HEK293 (cell line): ENCODE data around the gene HOXB7.

Experiments
- CTCF ChIA-PET: fragments of 350-600 bp; formaldehyde crosslinking; extraction: SDS; loops from one replicate; lab custom pipeline; 2021; ENCODE audit warnings: antibody characterized with exemption; lab: Yijun Ruan, JAX
- POLR2A ChIA-PET: fragments of 300-600 bp; formaldehyde crosslinking; extraction: SDS; loops from one replicate; lab custom pipeline; 2020; ENCODE audit warnings: antibody characterized with exemption, inconsistent platforms; lab: Yijun Ruan, JAX
- H3K27ac ChIP-seq: fragments of 200-500 bp; sonication (Bioruptor generic); 2 replicates; pipeline ENCODE4 v1.5.1; 2014; ENCODE audit warnings: low read depth, low read length, control low read depth, inconsistent platforms; ENCODE audit errors: extremely low read depth
- H3K36me3 ChIP-seq, 2 experiments: fragments of 200-500 bp in 1 of 2; sonication (Bioruptor generic) in 1 of 2; 1 replicate in 1 of 2; 2 replicates in 1 of 2; pipeline ENCODE4 v1.5.1; 2014 to 2017; ENCODE audit warnings: inconsistent platforms in 2 of 2, low read length in 2 of 2; ENCODE audit not compliant: control insufficient read depth in 2 of 2, insufficient read depth in 1 of 2
- H3K4me1 ChIP-seq: fragments of 200-500 bp; sonication (Bioruptor generic); 2 replicates; pipeline ENCODE4 v1.5.1; 2014; ENCODE audit warnings: mild to moderate bottlenecking, low read length, inconsistent platforms; ENCODE audit not compliant: control insufficient read depth, insufficient read depth
- H3K4me3 ChIP-seq: 2 replicates; pipeline ENCODE4 v1.5.1; 2011; ENCODE audit warnings: low read depth, mild to moderate bottlenecking, control low read depth, low read length, moderate library complexity
- H3K9me3 ChIP-seq: fragments of 200-500 bp; sonication (Bioruptor generic); 2 replicates; pipeline ENCODE4 v1.5.1; 2014; ENCODE audit warnings: low read depth, low read length, inconsistent platforms; ENCODE audit not compliant: control insufficient read depth, insufficient read depth
- GLIS1 ChIP-seq: fragments of 450-650 bp; formaldehyde crosslinking; IDR thresholded peaks from 2 replicates; pipeline ENCODE4 v1.5.1; 2016; ENCODE audit warnings: missing biosample characterization, missing genetic modification characterization
- IKZF3 ChIP-seq: fragments of 450-650 bp; IDR thresholded peaks from 2 replicates; pipeline ENCODE4 v1.5.0; 2018; ENCODE audit warnings: missing biosample characterization, mild to moderate bottlenecking, missing genetic modification characterization, moderate library complexity
- KLF16 ChIP-seq: fragments of 450-650 bp; formaldehyde crosslinking; IDR thresholded peaks from 2 replicates; pipeline ENCODE4 v1.5.1; 2017; ENCODE audit warnings: missing biosample characterization, missing genetic modification characterization
- PRDM1 ChIP-seq: fragments of 450-650 bp; formaldehyde crosslinking; IDR thresholded peaks from 2 replicates; pipeline ENCODE4; 2016; ENCODE audit warnings: missing biosample characterization, missing genetic modification characterization
- PRDM2 ChIP-seq: fragments of 450-650 bp; formaldehyde crosslinking; IDR thresholded peaks from 2 replicates; pipeline ENCODE4 v1.5.1; 2016; ENCODE audit warnings: missing biosample characterization, missing genetic modification characterization, borderline replicate concordance
- PRDM4 ChIP-seq: fragments of 450-650 bp; formaldehyde crosslinking; IDR thresholded peaks from 2 replicates; pipeline ENCODE4 v1.5.1; 2017; ENCODE audit warnings: missing biosample characterization, missing genetic modification characterization
- SP2 ChIP-seq: fragments of 450-650 bp; formaldehyde crosslinking; IDR thresholded peaks from 2 replicates; pipeline ENCODE4 v1.5.1; 2016; ENCODE audit warnings: missing biosample characterization, missing genetic modification characterization
- SP7 ChIP-seq: fragments of 450-650 bp; formaldehyde crosslinking; IDR thresholded peaks from 2 replicates; pipeline ENCODE4 v1.5.1; 2016; ENCODE audit warnings: missing biosample characterization, missing genetic modification characterization
- WT1 ChIP-seq: fragments of 450-650 bp; formaldehyde crosslinking; IDR thresholded peaks from 2 replicates; pipeline ENCODE4 v1.5.1; 2016; ENCODE audit warnings: missing biosample characterization, missing genetic modification characterization
- ZNF155 ChIP-seq: fragments of 450-650 bp; formaldehyde crosslinking; IDR thresholded peaks from 2 replicates; pipeline ENCODE4 v1.5.1; 2016; ENCODE audit warnings: missing biosample characterization, missing genetic modification characterization
- ZNF19 ChIP-seq: fragments of 450-650 bp; formaldehyde crosslinking; IDR thresholded peaks from 2 replicates; pipeline ENCODE4; 2016; ENCODE audit warnings: missing biosample characterization, missing genetic modification characterization, low read depth
- ZNF24 ChIP-seq: fragments of 450-650 bp; formaldehyde crosslinking; IDR thresholded peaks from 2 replicates; pipeline ENCODE4 v1.5.1; 2016; ENCODE audit warnings: missing biosample characterization, missing genetic modification characterization
- ZNF311 ChIP-seq: fragments of 450-650 bp; formaldehyde crosslinking; IDR thresholded peaks from 2 replicates; pipeline ENCODE4 v1.5.1; 2017; ENCODE audit warnings: missing biosample characterization, missing genetic modification characterization, borderline replicate concordance
- ZNF341 ChIP-seq: fragments of 450-650 bp; formaldehyde crosslinking; IDR thresholded peaks from 2 replicates; pipeline ENCODE4; 2016; ENCODE audit warnings: low read depth, missing biosample characterization, missing genetic modification characterization
- ZNF362 ChIP-seq: fragments of 450-650 bp; formaldehyde crosslinking; IDR thresholded peaks from 2 replicates; pipeline ENCODE4 v1.5.1; 2016; ENCODE audit warnings: missing biosample characterization, missing genetic modification characterization
- ZNF366 ChIP-seq: fragments of 450-650 bp; formaldehyde crosslinking; conservative IDR thresholded peaks from 2 replicates; pipeline ENCODE4 v1.5.1; 2016; ENCODE audit warnings: missing biosample characterization, missing genetic modification characterization
- ZNF426 ChIP-seq: fragments of 450-650 bp; formaldehyde crosslinking; IDR thresholded peaks from 2 replicates; pipeline ENCODE4 v1.5.1; 2017; ENCODE audit warnings: missing biosample characterization, missing genetic modification characterization, mild to moderate bottlenecking, inconsistent platforms, moderate library complexity
- ZNF501 ChIP-seq: fragments of 450-650 bp; formaldehyde crosslinking; IDR thresholded peaks from 2 replicates; pipeline ENCODE4 v1.5.1; 2016; ENCODE audit warnings: missing biosample characterization, missing genetic modification characterization
- ZNF561 ChIP-seq: fragments of 450-650 bp; IDR thresholded peaks from 2 replicates; pipeline ENCODE4 v1.5.1; 2018; ENCODE audit warnings: missing biosample characterization, missing genetic modification characterization, borderline replicate concordance
- ZNF596 ChIP-seq: fragments of 450-650 bp; IDR thresholded peaks from 2 replicates; pipeline ENCODE4 v1.5.0; 2018; ENCODE audit warnings: missing biosample characterization, mild to moderate bottlenecking, missing genetic modification characterization, moderate library complexity
- ZNF629 ChIP-seq: fragments of 450-650 bp; formaldehyde crosslinking; IDR thresholded peaks from 2 replicates; pipeline ENCODE4 v1.5.1; 2017; ENCODE audit warnings: missing biosample characterization, missing genetic modification characterization
- ZNF654 ChIP-seq: fragments of 450-650 bp; formaldehyde crosslinking; IDR thresholded peaks from 2 replicates; pipeline ENCODE4 v1.5.1; 2016; ENCODE audit warnings: low read depth, missing biosample characterization, missing genetic modification characterization
- ZNF677 ChIP-seq: fragments of 450-650 bp; IDR thresholded peaks from 2 replicates; pipeline ENCODE4 v1.5.0; 2018; ENCODE audit warnings: missing biosample characterization, mild to moderate bottlenecking, missing genetic modification characterization, moderate library complexity
- ZNF747 ChIP-seq: fragments of 450-650 bp; formaldehyde crosslinking; IDR thresholded peaks from 2 replicates; pipeline ENCODE4 v1.5.1; 2016; ENCODE audit warnings: missing biosample characterization, missing genetic modification characterization
- ZSCAN23 ChIP-seq: fragments of 450-650 bp; formaldehyde crosslinking; IDR thresholded peaks from 2 replicates; pipeline ENCODE4 v1.5.1; 2016; ENCODE audit warnings: missing biosample characterization, missing genetic modification characterization
- TF ChIP-seq, protein P1 (sequence below): fragments of 450-650 bp; formaldehyde crosslinking; IDR thresholded peaks from 2 replicates; pipeline ENCODE4 v1.5.1; 2016; ENCODE audit warnings: missing biosample characterization, missing genetic modification characterization

Gene HOXB7

DNA sequence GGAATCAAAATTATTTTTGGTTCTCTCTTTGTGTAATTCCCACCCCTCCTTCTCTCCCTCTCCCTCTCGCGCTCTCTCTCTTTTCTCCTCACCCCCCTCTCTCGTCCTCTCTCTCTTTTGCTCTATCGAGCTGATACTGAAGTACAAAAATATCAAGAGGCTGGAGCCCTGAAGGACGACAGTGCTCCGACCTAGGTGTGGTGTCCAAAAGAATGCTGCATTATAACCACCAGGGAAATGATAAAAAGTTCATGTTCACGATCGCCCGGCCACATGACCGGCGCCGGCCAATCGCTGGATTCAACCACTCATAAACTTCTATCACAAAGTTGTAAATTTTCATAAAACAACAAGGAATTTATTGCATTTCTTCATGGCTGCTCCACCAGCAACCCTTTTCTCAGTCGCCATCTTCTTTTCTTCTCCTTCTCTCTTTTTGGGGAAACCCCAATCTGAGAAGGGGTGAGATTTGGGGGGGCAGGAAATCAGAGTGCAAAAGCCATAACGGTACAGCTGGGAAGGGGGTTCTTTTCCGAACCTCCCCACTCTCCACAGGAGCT, 6.0 kb downstream of the HOXB7 start, which contains the start of gene HOXB6 (continued):
- TF ChIP-seq PRDM2 (tag by site-specific recombination): no peak
- peak; percentile 95 for TF ChIP-seq ZNF596 (tag by site-specific recombination)
- no peak for TF ChIP-seq ZNF747 (tag by site-specific recombination)
- 0 out of 2 replicates have a peak, but pooled peaks have one; percentile 34 for TF ChIP-seq ZSCAN23 (tag by site-specific recombination)
- no peak for TF ChIP-seq ZNF19 (tag by site-specific recombination)
- TF ChIP-seq ZNF677 (tag by site-specific recombination): no peak
- no peak for TF ChIP-seq ZNF155 (tag by site-specific recombination)
- no peak for TF ChIP-seq WT1 (tag by site-specific recombination)
- TF ChIP-seq ZNF561 (tag by site-specific recombination): no peak
- TF ChIP-seq ZNF426 (tag by site-specific recombination): no peak
- no peak for TF ChIP-seq ZNF311 (tag by site-specific recombination)
- peak; percentile 94 for TF ChIP-seq PRDM1
- TF ChIP-seq, protein P1, sequence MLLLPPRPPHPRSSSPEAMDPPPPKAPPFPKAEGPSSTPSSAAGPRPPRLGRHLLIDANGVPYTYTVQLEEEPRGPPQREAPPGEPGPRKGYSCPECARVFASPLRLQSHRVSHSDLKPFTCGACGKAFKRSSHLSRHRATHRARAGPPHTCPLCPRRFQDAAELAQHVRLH (tag by site-specific recombination): no peak
- TF ChIP-seq ZNF341 (tag by site-specific recombination): peak; percentile 75
- TF ChIP-seq PRDM4 (tag by site-specific recombination): 0 out of 2 replicates have a peak, but pooled peaks have one; percentile 9
- TF ChIP-seq, all 188 proteins: peak for 18

DNA sequence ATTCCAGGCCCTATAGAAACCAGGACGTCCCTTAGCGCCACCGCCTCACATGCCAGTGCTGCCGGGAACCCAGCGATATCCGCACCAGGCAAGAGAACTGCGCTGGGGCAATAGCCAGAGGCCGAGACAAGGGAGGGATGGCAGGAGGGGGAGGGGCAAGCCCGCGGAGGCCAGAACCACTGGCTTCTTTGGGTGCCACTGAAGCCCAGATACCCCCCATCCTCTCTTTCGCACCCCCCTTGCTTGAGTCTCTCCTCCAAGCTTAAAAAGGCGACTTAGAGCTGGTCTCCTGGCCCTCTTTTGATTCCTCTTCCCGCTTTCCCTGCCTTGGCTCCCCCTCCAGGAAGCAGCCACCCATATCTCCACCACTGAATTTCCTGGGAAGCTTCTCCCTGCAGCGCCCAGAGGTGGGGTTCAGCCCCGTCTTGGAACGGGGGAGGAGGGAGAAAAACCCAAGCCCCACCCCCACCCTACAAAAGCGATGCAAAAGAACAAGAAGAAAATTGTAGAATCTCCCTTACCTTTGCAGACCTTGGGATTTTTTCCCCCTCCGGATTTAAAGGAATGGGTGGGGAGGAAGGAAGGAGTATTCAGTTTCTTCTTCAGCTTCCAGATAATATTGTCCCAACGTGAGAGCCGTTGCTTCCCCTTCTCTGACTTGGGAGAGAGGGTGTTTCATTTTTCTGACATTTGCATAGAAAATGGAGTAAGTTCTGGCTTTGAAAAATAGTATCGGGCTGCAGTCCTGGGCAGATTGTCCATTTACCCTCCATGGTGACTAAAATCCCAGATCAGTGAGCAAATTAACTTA, 6.7 kb downstream of the HOXB7 start:
- H3K4me3 ChIP-seq: peak overlapping the region; percentile 57
- ChIA-PET CTCF (interaction anchor here (0.6 to 0.9 kb wide), 6 partner anchors 22 to 1913 kb away, joined by 3 to 5 read pairs (median 4); no protein-coding TSS in a partner anchor), POLR2A (interaction anchor here (0.6 to 1.2 kb wide), 6 partner anchors 12 to 968 kb away, joined by 3 to 8 read pairs (median 5); no protein-coding TSS in a partner anchor)
- H3K36me3 ChIP-seq: peaks cover 7 to 15% of the 10 kb centered on the region in 2 experiments
- H3K9me3 ChIP-seq: no peaks in the 10 kb centered on the region
- H3K27ac ChIP-seq: peak overlapping the region; percentile 86
- H3K4me1 ChIP-seq: peaks cover 41% of the 10 kb centered on the region
- TF ChIP-seq ZNF366 (tag by site-specific recombination) (peak; percentile 42; the same call in 1 of the 2 replicates), KLF16 (peak; percentile 49; the same call in 1 of the 2 replicates), SP7 (tag by site-specific recombination) (peak; percentile 55; the same call in 1 of the 2 replicates), SP2 (peak; percentile 67), ZNF501 (peak; percentile 26; the same call in 1 of the 2 replicates), ZNF629 (tag by site-specific recombination) (peak; percentile 43; the same call in 1 of the 2 replicates), IKZF3 (tag by site-specific recombination) (peak; percentile 83), ZNF362 (tag by site-specific recombination) (no peak), ZNF24 (peak; percentile 17; the same call in 1 of the 2 replicates), GLIS1 (tag by site-specific recombination) (peak; percentile 32; the same call in 1 of the 2 replicates), ZNF654 (tag by site-specific recombination) (no peak)
